Measurements from ENCODE around the gene AASS.

GRCh38 chr7:122155566-122155965 is 11.5 kb upstream of the AASS start:
- TF ChIP-seq, protein P1, sequence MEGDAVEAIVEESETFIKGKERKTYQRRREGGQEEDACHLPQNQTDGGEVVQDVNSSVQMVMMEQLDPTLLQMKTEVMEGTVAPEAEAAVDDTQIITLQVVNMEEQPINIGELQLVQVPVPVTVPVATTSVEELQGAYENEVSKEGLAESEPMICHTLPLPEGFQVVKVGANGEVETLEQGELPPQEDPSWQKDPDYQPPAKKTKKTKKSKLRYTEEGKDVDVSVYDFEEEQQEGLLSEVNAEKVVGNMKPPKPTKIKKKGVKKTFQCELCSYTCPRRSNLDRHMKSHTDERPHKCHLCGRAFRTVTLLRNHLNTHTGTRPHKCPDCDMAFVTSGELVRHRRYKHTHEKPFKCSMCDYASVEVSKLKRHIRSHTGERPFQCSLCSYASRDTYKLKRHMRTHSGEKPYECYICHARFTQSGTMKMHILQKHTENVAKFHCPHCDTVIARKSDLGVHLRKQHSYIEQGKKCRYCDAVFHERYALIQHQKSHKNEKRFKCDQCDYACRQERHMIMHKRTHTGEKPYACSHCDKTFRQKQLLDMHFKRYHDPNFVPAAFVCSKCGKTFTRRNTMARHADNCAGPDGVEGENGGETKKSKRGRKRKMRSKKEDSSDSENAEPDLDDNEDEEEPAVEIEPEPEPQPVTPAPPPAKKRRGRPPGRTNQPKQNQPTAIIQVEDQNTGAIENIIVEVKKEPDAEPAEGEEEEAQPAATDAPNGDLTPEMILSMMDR (IDR thresholded peaks at IDR 0.05; ENCODE audit: insufficient read depth, low read length, poor library complexity, severe bottlenecking), result no peak
- TF ChIP-seq EZH2phosphoT487 (conservative IDR thresholded peaks at IDR 0.05; ENCODE audit: low read length), result no peak

All from SU-DHL-6 (cell line).